GM18520 (cell line): ENCODE data around the gene MCRIP1.
"Not testable (repeated sequence)": the region's sequence is repeated elsewhere in the genome, so short reads cannot be mapped to it uniquely, and the experiment has no call there.

Experiments
- ATAC-seq: cut with Tn5 transposase; IDR thresholded peaks from one replicate; pipeline ENCODE4 v1.9.1; 2021; ENCODE audit not compliant: unreplicated experiment

MCRIP1 gene

GRCh38 chr17:81841866-81842265 is 8.8 kb upstream of the MCRIP1 start:
- no peak for ATAC-seq

- no peak for ATAC-seq
Observed at GRCh38 chr17:81840826-81841778, 8.0 kb upstream of the MCRIP1 start.

DNA sequence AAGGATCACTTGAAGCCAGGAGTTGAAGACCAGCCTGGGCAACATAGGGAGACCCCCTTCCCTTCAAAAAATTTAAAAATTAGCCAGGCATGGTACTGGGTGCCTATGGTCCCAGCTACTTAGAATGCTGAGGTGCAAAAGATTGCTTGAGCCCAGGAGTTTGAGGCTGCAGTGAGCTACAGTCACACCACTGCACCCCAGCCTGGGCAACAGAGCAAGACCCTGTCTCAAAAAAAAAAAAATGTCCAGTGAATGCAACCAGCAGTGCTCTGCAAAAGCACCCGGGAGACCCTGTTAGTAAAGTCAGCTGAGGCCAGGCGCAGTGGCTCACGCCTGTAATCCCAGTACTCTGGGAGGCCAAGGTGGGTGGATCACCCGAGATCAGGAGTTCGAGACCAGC is 7.0 kb upstream of the MCRIP1 start:
- not testable (repeated sequence) for ATAC-seq

GRCh38 chr17:81839301-81839700 is 6.2 kb upstream of the MCRIP1 start:
- ATAC-seq: no peak

GRCh38 chr17:81838753-81839255 is 5.7 kb upstream of the MCRIP1 start:
- no peak for ATAC-seq

DNA sequence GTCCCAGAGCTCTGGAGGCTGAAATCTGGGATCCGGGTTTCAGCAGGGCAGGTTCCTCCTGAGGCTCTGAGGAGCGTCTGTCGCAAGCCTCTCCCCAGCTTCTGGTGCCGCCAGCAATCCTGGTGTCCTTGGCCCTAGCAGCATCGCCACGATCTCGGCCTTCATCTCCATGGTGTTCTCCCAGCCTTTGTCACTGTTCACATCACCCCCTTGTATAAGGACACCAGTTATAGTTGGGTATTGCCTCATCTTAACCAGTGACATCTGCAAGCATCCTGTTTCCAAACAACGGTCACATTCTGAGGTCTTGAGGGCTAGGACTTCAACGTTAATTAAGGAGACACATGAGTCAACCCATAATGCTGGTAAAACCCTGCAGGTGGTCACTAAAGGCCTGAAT is 4.5 kb upstream of the MCRIP1 start:
- ATAC-seq: no peak

DNA sequence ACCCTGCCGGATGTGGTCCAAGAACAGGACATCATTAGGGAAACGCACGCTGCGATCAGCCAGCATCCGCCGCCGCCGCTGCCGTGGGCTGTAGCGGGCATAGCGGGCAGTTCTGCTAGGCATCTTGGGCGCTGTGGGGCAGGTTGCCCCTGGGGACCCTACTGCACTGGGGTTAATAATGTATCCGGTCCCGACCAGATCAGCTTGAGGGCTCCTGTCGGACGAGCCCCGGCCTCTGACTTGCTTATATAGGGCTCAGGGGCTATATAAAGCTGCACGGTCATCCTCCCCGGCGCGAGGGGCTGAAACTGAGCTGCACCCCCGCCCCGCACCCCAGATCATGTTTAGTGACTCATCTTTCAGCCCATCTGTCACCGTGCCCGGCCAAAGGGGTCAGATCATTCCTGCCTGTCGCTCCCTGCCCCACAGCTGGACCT is 1.8 kb upstream of the MCRIP1 start, which contains the start of gene PPP1R27:
Gene PPP1R27, minus strand, starts transcription at position 220 of the 437 bp plus-strand sequence. Its CDS starts 97 bp downstream, at position 123.
- no peak for ATAC-seq

GRCh38 chr17:81833921-81834830 is 1.1 kb upstream of the MCRIP1 start:
- ATAC-seq: no peak

DNA sequence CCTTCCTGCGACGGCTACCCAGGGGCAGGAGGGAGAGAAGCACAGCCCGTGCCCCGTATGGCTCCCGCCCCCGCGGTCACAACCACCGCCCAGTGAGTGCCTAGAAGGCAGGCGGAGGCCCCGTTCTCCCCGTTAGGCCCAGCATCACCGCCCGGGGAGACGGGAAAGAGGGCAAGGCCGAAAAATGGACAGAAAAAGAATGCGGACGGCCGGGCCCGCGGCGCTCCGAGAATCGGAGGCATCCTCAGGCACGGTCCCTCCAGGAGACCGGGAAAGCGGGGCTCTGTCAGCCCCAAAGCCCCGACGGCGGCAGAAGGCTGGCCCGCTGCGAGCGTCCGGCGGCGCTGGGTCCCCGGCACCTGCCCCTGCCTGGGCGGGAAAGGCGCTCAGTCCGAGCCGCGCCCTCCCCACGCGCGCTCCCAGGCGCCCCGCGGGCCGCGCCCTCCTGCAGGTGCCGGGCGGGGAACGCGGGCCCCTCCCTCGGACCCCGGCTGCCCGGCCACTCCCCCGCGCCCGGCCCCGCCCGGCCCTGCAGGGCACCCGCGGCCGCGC is 407 bp downstream of the MCRIP1 start:
- ATAC-seq: peak; percentile 72

DNA sequence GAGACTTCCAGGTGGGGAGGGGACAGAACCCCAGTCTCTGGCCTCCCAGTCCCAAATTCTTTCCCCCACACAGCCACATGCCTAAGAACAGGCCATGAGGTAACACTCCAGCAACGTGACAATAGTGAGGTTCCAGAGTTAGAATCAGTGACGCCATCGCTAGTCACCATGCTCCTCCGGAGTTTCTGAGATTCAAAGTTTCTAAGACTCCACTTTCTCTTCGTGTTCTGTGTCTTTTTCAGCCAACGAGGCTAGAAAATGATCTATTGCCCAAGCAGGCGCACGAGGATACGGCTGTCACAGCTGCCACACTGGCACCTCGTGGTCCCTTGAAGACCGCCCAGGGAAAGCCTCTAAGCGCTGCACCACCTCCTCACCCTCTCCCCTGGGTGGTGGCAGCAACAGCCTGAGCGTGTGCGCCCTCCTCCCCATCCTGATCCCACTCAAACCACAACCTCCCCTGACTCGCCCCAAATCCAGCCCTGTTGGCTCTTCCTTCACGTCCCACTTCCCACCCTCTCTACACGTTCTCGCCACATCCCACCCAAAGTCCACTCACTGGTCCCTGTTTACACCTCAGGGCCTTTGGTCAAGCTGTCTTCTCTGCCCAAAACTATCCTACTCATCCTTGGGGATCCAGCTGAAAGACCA is 1.0 kb downstream of the MCRIP1 start:
- ATAC-seq: peak; percentile 9

GRCh38 chr17:81831563-81831956 is 1.5 kb downstream of the MCRIP1 start:
- ATAC-seq: no peak

DNA sequence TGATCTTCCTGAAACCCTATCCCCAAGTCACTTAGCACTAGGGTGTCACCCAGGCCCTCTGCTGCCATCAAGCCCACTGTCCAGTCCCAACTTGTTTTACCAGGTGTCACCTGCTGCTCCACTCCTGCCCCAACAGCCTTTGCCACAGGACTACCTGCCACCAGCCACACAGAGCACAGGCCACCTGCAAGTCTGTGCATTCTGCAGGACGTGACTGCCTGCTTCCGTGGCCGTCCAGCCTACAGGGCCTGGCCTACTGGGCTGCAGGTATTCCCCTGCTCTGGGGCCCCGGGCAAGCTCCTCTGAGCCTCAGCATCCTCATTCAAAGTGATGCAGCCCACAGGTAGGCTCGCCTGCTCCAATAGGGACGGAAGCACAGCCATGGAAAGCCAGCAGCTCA is 3.2 kb downstream of the MCRIP1 start:
- no peak for ATAC-seq

- ATAC-seq: no peak
Observed at GRCh38 chr17:81828656-81829055, 4.4 kb downstream of the MCRIP1 start.

DNA sequence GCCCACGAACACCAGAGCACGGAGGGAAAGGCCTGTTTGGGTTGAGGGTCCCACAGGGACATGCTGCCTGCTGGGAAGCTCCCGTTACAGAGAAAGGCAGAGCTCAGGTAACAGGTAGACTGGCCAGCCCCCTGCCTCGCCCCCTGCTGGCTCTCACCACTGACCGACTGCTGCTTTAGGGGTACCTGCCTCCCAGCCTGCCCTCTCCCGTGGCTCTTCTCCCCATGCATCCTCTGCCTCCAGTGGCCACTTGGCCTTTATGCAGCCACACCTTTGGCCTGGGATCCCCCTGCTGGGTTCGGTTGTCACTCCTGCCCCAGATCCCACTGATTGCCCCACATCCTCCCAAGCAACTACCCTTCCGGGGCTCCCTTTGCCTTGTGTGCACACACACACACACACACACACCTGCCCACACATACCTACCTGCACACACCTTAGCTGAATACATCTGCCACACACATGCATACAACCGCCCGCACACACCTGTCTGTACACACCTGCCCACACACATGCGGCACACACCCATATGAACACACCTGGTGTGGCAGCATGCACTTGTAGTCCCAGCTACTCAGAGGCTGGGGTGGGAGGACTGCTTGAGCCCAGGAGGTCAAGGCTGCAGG is 7.1 kb downstream of the MCRIP1 start:
- no peak for ATAC-seq

- ATAC-seq: no peak
Observed at GRCh38 chr17:81824595-81824994, 8.5 kb downstream of the MCRIP1 start.

DNA sequence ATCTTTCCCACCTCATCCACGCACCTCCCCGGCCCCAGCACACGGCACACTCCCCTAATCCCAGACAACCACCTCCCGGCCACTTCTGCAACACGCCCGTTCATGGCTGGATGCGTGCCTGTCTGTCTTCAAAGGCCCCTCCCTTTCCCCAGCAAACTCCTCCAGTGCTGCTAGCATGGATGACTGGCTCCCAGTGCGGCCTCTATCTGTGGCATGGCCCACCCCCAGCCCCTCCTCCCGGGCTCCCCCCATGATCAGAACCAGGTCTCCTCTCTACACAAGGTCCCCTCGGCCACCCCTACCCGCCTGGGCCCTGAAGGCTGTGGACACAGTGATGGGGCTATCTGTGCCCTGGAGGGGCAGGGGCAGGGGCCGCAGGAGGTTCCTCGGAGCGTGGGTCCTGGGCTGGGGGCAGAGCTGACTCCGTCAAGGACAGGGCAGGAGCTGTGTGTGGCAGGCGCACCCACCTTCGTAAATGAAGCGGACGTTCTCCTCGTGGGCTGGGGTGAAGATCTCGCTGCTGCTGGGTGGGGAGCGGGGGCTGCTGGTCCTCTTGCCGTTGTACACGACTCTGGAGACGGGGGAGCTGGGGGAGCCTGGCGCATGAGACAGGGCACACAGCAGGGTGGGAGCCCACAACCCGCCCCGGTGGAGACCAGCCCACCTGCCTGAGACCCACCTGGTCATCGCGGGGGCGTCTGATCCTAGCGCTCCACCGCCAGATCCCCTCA is 9.1 kb downstream of the MCRIP1 start:
- no peak for ATAC-seq

GRCh38 chr17:81822996-81823819 is 9.9 kb downstream of the MCRIP1 start:
- ATAC-seq: no peak

GRCh38 chr17:81822312-81822637 is 10.8 kb downstream of the MCRIP1 start:
- ATAC-seq: no peak
